IPS-18c (cell line): ENCODE results near the gene NF1.
"Not testable (repeated sequence)": the region's sequence is repeated elsewhere in the genome, so short reads cannot be mapped to it uniquely, and the experiment has no call there.

Experiments
- H3K4me3 ChIP-seq: 2 replicates; pipeline ENCODE4 v1.7.0; 2013; ENCODE audit warnings: low read depth, mild to moderate bottlenecking, low read length, moderate library complexity; ENCODE audit not compliant: insufficient read depth
- H3K9me3 ChIP-seq: one replicate; pipeline ENCODE4 v1.6.1; 2013; ENCODE audit warnings: mild to moderate bottlenecking, low read length, moderate library complexity; ENCODE audit not compliant: control insufficient read depth, insufficient read depth

NF1 gene

GRCh38 chr17:31111183-31111582, 16.4 kb downstream of the NF1 start:
- H3K4me3 ChIP-seq: no peak overlapping the region
- H3K9me3 ChIP-seq: no peaks in the 10 kb centered on the region

- Histone ChIP-seq H3K4me3 (no peak overlapping the region), H3K9me3 (no peaks in the 10 kb centered on the region)
Measured at GRCh38 chr17:31112001-31112661, 17.4 kb downstream of the NF1 start.

GRCh38 chr17:31113368-31113767, 18.6 kb downstream of the NF1 start:
- H3K9me3 ChIP-seq, H3K4me3 ChIP-seq: not testable (repeated sequence)

- H3K9me3 ChIP-seq: no peaks in the 10 kb centered on the region
- no peak overlapping the region for H3K4me3 ChIP-seq
Measured at GRCh38 chr17:31113939-31114338, 19.2 kb downstream of the NF1 start.

GRCh38 chr17:31114956-31115555, 20.3 kb downstream of the NF1 start:
- Histone ChIP-seq H3K9me3 (no peaks in the 10 kb centered on the region), H3K4me3 (no peak overlapping the region)

GRCh38 chr17:31116167-31116566, 21.4 kb downstream of the NF1 start:
- Histone ChIP-seq H3K4me3 (no peak overlapping the region), H3K9me3 (no peaks in the 10 kb centered on the region)

- Histone ChIP-seq H3K4me3 (no peak overlapping the region), H3K9me3 (no peaks in the 10 kb centered on the region)
Measured at GRCh38 chr17:31122746-31123145, 28.0 kb downstream of the NF1 start.

GRCh38 chr17:31126318-31126717, 31.5 kb downstream of the NF1 start:
- no peak overlapping the region for H3K4me3 ChIP-seq

GRCh38 chr17:31128241-31128640, 33.5 kb downstream of the NF1 start:
- Histone ChIP-seq H3K4me3 (no peak overlapping the region), H3K9me3 (no peaks in the 10 kb centered on the region)

More at GRCh38 chr17:31126318-31126717, 31.5 kb downstream of the NF1 start:
- no peaks in the 10 kb centered on the region for H3K9me3 ChIP-seq

- no peaks in the 10 kb centered on the region for H3K9me3 ChIP-seq
- H3K4me3 ChIP-seq: no peak overlapping the region
Measured at GRCh38 chr17:31130286-31131224, 35.8 kb downstream of the NF1 start.

GRCh38 chr17:31131299-31131698, 36.5 kb downstream of the NF1 start:
- H3K4me3 ChIP-seq: no peak overlapping the region

GRCh38 chr17:31132977-31133376, 38.2 kb downstream of the NF1 start:
- Histone ChIP-seq H3K9me3 (no peaks in the 10 kb centered on the region), H3K4me3 (no peak overlapping the region)

More at GRCh38 chr17:31131299-31131698, 36.5 kb downstream of the NF1 start:
- no peaks in the 10 kb centered on the region for H3K9me3 ChIP-seq

- Histone ChIP-seq H3K9me3 (no peaks in the 10 kb centered on the region), H3K4me3 (no peak overlapping the region)
Measured at GRCh38 chr17:31134576-31134975, 39.8 kb downstream of the NF1 start.

- H3K9me3 ChIP-seq: no peaks in the 10 kb centered on the region
- no peak overlapping the region for H3K4me3 ChIP-seq
Measured at GRCh38 chr17:31136319-31136718, 41.5 kb downstream of the NF1 start.

- Histone ChIP-seq H3K4me3 (no peak overlapping the region), H3K9me3 (no peaks in the 10 kb centered on the region)
Measured at GRCh38 chr17:31140111-31140510, 45.3 kb downstream of the NF1 start.

- Histone ChIP-seq H3K9me3 (no peaks in the 10 kb centered on the region), H3K4me3 (no peak overlapping the region)
Measured at GRCh38 chr17:31144428-31144827, 49.7 kb downstream of the NF1 start.

- no peak overlapping the region for H3K4me3 ChIP-seq
Measured at GRCh38 chr17:31144836-31145235, 50.1 kb downstream of the NF1 start.

More at GRCh38 chr17:31144836-31145235, 50.1 kb downstream of the NF1 start:
- no peaks in the 10 kb centered on the region for H3K9me3 ChIP-seq
